Right atrium auricular region (tissue), 2 donors: ENCODE data around the gene MORC3. TPM values are rescaled to one million over a fixed set of nuclear protein-coding genes. Genes with fewer than 3 reads are reported as not detected.

Source experiments
- DNase-seq: peaks from one replicate; pipeline ENCODE4 v3.0.0-alpha.2; 2019; ENCODE audit warnings: low spot score
- H3K27ac ChIP-seq, 2 donors: fragments of 200-600 bp; sonication (generic); 1 replicate in 1 of 2; 2 replicates in 1 of 2; pipeline ENCODE4 v1.5.1; 2016 to 2019
- H3K27me3 ChIP-seq, 2 donors: fragments of 200-600 bp; sonication (generic); one replicate each; pipeline versions ENCODE4 v1.5.1 to v1.6.0; 2017 to 2019
- H3K36me3 ChIP-seq: fragments of 200-600 bp; sonication (generic); one replicate; pipeline ENCODE4 v1.5.1; 2016
- H3K4me1 ChIP-seq, 2 donors: fragments of 200-600 bp; sonication (generic); one replicate each; pipeline versions ENCODE4 v1.5.1 to v1.6.0; 2017 to 2019
- H3K4me3 ChIP-seq, 2 donors: fragments of 200-600 bp; sonication (generic); 1 replicate in 1 of 2; 2 replicates in 1 of 2; pipeline ENCODE4 v1.5.1; 2017 to 2019; ENCODE audit warnings: mild to moderate bottlenecking in 1 of 2, moderate library complexity in 1 of 2
- H3K9me3 ChIP-seq, 2 donors: fragments of 200-600 bp; sonication (generic); one replicate each; pipeline ENCODE4 v1.5.1; 2019
- total RNA-seq, 2 donors: library from RNA; depleted of rRNA; stranded (reverse); fragments of >200 nt; gene quantifications; one replicate each; pipeline ENCODE4 v1.1.0, GENCODE V29; 2016
- TF ChIP-seq, protein P1 (sequence below), 2 donors: fragments of 200-600 bp; sonication (generic); IDR thresholded peaks; one replicate each; pipeline ENCODE4 v1.5.1; 2019; ENCODE audit warnings: antibody characterized with exemption in 2 of 2

MORC3 gene
- total RNA-seq, 2 donors from 2014 or later, result 21.1 to 23.7 TPM

DNA sequence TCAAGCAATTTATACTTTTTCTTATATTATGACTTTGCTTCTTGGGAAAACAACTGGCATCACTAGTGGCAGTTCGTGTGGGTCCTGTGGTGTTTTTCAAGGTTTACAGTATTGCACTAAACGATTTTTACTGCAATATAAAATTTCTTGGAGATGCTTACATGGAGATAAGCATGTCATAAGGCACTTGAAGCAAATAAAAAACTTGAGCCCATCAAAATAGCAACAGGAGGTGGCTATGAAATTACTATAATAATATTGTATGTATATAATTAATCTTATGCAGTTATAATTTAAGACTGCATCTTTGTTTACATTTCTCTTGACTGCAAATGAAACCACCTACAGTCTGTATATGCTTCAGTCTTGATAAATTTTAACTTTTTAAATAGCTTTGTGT lies 35.9 kb downstream of the MORC3 start:
- H3K4me3 ChIP-seq, result no peak overlapping the region
- no peak for DNase-seq
- H3K4me1 ChIP-seq, result no peaks in the 10 kb centered on the region
- no peak overlapping the region for H3K27ac ChIP-seq
- H3K27me3 ChIP-seq, result no peaks in the 10 kb centered on the region
- TF ChIP-seq, protein P1, sequence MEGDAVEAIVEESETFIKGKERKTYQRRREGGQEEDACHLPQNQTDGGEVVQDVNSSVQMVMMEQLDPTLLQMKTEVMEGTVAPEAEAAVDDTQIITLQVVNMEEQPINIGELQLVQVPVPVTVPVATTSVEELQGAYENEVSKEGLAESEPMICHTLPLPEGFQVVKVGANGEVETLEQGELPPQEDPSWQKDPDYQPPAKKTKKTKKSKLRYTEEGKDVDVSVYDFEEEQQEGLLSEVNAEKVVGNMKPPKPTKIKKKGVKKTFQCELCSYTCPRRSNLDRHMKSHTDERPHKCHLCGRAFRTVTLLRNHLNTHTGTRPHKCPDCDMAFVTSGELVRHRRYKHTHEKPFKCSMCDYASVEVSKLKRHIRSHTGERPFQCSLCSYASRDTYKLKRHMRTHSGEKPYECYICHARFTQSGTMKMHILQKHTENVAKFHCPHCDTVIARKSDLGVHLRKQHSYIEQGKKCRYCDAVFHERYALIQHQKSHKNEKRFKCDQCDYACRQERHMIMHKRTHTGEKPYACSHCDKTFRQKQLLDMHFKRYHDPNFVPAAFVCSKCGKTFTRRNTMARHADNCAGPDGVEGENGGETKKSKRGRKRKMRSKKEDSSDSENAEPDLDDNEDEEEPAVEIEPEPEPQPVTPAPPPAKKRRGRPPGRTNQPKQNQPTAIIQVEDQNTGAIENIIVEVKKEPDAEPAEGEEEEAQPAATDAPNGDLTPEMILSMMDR (IDR thresholded peaks at IDR 0.05), result no peak
- H3K36me3 ChIP-seq, result peaks cover 59% of the 10 kb centered on the region
- no peaks in the 10 kb centered on the region for H3K9me3 ChIP-seq

DNA sequence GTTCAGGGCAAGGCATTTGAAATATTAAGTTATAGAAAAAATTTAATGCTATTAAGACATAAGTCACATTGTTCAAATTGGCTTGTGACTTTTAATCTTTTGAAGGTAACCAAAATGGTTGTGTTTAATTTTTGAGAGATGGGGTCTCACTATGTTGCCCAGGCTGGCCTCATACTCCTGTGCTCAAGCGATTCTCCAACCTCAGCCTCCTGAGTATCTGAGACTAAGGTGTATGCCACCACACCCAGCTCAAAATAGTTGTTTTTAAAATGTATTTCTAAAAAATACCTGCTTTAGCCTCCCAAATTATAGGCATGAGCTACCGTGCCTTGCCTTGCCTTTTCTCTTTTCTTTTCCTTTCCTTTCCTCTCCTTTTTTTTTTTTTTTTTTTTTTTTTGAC lies 39.2 kb downstream of the MORC3 start:
- Histone ChIP-seq H3K4me3 (no peak overlapping the region), H3K27me3 (no peaks in the 10 kb centered on the region), H3K4me1 (no peaks in the 10 kb centered on the region), H3K9me3 (no peaks in the 10 kb centered on the region), H3K27ac (no peak overlapping the region), H3K36me3 (peaks cover 84% of the 10 kb centered on the region)
- DNase-seq, result no peak
- TF ChIP-seq, protein P1 (IDR thresholded peaks at IDR 0.05), result no peak

DNA sequence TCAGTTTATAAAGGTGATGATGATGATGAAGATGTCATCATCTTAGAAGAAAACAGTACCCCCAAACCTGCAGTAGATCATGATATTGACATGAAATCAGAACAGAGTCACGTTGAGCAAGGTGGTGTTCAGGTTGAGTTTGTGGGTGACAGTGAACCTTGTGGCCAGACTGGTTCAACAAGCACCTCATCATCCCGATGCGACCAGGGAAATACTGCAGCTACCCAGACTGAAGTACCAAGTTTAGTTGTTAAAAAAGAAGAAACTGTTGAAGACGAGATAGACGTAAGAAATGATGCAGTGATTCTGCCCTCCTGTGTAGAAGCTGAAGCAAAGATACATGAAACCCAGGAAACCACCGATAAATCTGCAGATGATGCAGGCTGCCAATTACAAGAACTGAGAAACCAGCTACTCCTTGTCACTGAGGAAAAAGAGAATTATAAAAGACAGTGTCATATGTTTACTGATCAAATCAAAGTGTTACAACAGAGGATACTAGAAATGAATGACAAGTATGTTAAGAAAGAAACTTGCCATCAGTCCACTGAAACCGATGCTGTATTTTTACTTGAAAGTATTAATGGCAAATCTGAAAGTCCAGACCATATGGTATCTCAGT lies 49.2 kb downstream of the MORC3 start:
- peaks cover 94% of the 10 kb centered on the region for H3K36me3 ChIP-seq
- no peaks in the 10 kb centered on the region for H3K4me1 ChIP-seq
- TF ChIP-seq, protein P1 (IDR thresholded peaks at IDR 0.05), result no peak
- H3K27me3 ChIP-seq, result no peaks in the 10 kb centered on the region
- H3K9me3 ChIP-seq, result no peaks in the 10 kb centered on the region
- no peak overlapping the region for H3K27ac ChIP-seq
- H3K4me3 ChIP-seq, result no peak overlapping the region
- no peak for DNase-seq

DNA sequence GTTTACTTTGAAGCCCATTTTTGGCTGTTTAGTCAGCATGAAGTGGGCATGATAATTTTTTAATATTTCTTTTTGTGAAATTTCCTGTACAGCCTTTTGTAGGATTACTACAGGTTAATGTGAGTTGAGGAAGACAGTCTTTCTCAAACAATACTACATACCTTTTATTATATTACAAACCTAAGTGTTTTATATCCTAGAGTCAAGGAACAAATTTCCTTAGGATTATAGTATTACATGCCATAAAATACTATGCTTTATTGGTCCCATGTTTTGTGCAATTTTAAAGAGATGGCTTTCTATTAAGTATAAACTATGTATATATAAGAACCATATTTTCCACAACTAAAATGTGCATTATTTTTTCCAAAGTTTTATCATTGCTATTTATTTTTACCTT lies 56.0 kb downstream of the MORC3 start:
- DNase-seq, result no peak
- H3K4me1 ChIP-seq, result no peaks in the 10 kb centered on the region
- H3K36me3 ChIP-seq, result peaks cover 62% of the 10 kb centered on the region
- H3K9me3 ChIP-seq, result no peaks in the 10 kb centered on the region
- no peak overlapping the region for H3K4me3 ChIP-seq
- TF ChIP-seq, protein P1 (IDR thresholded peaks at IDR 0.05), result no peak
- no peaks in the 10 kb centered on the region for H3K27me3 ChIP-seq
- no peak overlapping the region for H3K27ac ChIP-seq

DNA sequence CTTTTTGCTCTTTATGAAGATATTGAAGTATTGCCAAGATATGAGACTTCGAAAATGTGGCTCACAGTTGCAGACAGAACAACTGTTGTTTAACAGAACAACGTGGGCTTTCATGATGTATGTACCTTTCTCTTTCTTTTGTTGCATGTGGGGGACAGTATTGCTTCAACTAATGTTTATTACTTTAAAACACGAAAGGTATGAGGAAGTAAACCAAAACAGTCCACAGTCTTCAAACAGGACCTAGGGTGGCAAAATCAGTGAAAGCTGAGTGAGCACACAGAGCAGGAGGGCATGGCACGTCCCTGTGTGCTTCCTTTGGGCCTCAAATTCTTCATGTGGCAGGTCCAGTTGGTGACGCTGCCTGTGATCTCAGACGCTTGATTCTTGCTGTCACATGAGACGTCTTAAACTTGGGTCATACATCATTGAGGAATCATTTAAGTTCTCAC lies 57.4 kb downstream of the MORC3 start:
- no peak for DNase-seq
- no peaks in the 10 kb centered on the region for H3K4me1 ChIP-seq
- H3K27me3 ChIP-seq, result no peaks in the 10 kb centered on the region
- no peaks in the 10 kb centered on the region for H3K9me3 ChIP-seq
- TF ChIP-seq, protein P1 (IDR thresholded peaks at IDR 0.05), result no peak
- peaks cover 50% of the 10 kb centered on the region for H3K36me3 ChIP-seq
- no peak overlapping the region for H3K27ac ChIP-seq
- H3K4me3 ChIP-seq, result no peak overlapping the region

DNA sequence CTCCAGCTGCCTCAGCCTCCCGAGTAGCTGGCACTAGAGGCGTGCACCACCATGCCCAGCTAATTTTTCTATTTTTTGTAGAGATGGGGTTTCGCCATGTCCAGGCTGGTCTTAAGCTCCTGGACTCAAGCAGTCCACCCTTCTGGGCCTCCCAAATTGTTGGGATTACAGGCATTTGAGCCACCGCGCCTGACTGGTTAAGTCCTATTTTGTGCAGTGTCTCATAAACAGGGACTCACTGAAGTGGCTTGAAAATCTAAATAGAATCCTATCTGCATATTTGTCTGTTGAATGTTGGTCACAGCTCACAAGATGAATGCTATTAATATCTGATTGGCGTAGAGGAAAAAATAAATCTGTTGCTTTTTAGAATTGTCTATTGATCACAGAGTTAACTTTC lies 59.3 kb downstream of the MORC3 start:
- DNase-seq, result no peak
- H3K36me3 ChIP-seq, result peaks cover 31% of the 10 kb centered on the region
- no peak overlapping the region for H3K27ac ChIP-seq
- H3K4me3 ChIP-seq, result no peak overlapping the region
- no peaks in the 10 kb centered on the region for H3K27me3 ChIP-seq
- no peaks in the 10 kb centered on the region for H3K9me3 ChIP-seq
- no peaks in the 10 kb centered on the region for H3K4me1 ChIP-seq
- TF ChIP-seq, protein P1 (IDR thresholded peaks at IDR 0.05), result no peak
